NK-92 treated with Interleukin-12 subunit alpha and Interleukin-12 subunit beta, amount 100 ng/mL, for 24 hours (cell line): Measurements from ENCODE around the gene KRTAP13-2.

ENCODE experiments used
- DNase-seq: peaks from one replicate; lab custom pipeline; 2025; lab: John Stamatoyannopoulos, UW

KRTAP13-2 gene, protein sequence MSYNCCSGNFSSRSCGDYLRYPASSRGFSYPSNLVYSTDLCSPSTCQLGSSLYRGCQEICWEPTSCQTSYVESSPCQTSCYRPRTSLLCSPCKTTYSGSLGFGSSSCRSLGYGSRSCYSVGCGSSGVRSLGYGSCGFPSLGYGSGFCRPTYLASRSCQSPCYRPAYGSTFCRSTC

DNA sequence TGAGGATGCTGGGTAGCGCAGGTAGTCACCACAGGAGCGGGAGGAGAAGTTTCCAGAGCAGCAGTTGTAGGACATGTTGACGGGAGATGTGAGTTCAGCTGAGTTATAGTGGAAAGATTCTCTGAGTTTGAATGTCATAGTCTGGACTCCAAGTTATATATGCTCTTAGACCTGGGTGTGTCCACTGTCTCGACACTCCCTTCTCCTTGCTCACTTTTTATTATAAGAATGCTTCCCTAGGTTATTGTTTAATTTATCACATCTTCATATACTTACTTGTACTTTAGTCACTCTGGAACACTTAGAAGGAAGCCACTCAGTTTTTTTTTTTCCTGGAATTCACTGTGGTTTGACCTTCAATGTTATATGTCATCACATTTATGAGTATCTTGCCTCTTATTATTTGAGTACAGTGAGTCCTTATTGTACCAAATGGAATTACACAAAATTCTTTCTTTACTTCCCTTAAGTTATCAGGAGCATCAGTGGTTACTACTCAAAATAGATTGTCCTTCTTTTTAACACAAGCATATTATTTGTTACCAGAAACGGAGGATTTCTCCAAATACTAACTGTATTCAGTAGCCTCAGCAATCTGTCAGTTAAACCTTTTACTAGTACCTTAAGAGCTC, at the start of gene KRTAP13-2:
Gene KRTAP13-2, minus strand, starts transcription at position 133 of the 632 bp plus-strand sequence. Its CDS starts 58 bp downstream, at position 75.
- DNase-seq: no peak

DNA sequence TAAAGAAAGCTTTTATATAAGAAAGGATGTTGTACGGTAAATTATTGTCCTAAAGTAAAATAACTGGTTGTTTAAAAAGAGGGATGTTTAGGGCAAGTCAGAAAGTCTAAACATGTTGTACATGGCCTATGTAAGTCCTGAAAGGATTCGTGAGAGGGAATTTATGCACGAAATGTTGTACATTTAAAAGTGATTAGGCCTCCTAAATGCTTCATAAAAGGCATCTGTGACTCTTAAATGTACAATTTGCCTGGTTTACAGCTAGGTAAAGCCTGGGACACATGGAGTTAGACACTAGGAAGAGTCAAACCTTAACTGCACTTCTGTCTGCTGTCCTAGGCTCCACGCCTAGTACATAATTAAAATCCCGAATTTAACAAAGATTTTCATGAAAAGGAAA, 43.9 kb upstream of the KRTAP13-2 start:
- no peak for DNase-seq

DNA sequence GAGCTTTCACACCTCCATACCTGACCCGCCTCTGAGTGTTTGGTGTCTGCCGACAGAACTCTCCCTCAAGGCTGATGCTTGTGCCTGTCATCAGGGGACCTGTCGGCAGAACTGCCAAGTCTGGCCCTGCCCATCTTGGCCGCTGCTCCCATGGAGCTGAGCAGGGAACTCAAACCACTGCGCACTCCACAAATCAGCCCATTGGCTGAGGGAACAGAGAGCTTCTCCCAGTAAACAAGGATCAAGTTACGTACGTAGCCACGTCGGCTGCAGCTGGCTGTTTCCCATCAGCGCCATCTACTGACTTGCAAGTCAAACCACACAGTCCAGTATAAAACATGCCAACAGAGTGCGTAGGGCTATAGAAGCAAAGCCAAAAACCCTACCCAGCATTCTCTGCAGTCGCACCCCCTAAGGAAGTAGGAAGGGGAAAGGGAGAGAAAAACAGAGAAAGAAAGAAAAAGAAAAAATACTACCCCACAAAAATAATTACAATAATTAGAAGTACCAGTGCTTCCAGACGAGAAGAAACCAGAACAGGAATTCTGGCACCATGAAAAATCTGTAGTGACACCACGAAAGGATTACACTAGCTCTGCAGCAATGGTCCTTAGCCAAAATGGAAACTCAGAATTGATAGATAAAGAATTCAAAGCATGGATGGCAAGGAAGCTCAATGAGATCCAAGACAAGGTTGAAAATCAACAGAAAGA, 36.9 kb upstream of the KRTAP13-2 start:
- DNase-seq: no peak

GRCh38 chr21:30395731-30396130, 23.7 kb upstream of the KRTAP13-2 start, which contains the start of gene KRTAP13-1:
TSS of gene KRTAP13-1 (plus strand) at chr21:30396031. CDS start at chr21:30396087, 56 bp downstream.
- DNase-seq: no peak

- no peak for DNase-seq
Observed at GRCh38 chr21:30391492-30392025, 19.5 kb upstream of the KRTAP13-2 start.

- no peak for DNase-seq
Observed at GRCh38 chr21:30382201-30382600, 10.1 kb upstream of the KRTAP13-2 start.

GRCh38 chr21:30355906-30356305, 16.2 kb downstream of the KRTAP13-2 start:
- DNase-seq: no peak

DNA sequence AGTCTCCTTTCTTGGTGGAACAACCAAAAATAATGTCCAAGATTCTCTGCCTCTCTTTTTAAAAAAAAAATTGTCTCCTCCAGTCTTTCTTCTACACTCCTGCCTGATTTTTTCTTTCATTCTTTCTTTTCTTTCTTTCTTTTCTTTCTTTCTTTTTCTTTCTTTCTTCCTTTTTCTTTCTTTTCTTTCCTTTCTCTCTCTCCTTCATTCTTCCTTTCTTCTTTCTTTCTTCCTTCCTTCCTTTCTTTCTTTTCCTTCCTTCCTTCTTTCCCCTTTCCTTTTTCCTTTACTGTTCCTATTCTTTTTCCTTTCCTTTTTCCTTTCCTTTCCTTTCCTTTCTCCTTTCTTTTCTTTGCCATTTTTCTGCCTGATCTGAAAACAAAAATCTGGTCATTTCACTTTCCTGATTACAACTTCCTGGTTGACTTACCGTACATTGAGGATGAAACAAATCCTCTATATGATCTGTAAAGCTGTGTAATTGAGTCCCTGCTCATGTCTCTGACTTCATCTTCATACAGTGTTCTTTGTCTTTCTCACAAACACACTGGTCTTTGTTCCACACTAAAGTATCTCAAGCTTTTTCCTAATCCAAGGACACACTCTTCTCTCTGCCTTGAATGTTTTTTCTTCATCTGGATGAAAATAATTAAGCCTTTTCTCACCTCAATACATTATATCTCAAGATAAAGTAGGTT, 17.6 kb downstream of the KRTAP13-2 start:
- DNase-seq: no peak

GRCh38 chr21:30351534-30351933, 20.5 kb downstream of the KRTAP13-2 start:
- DNase-seq: no peak

DNA sequence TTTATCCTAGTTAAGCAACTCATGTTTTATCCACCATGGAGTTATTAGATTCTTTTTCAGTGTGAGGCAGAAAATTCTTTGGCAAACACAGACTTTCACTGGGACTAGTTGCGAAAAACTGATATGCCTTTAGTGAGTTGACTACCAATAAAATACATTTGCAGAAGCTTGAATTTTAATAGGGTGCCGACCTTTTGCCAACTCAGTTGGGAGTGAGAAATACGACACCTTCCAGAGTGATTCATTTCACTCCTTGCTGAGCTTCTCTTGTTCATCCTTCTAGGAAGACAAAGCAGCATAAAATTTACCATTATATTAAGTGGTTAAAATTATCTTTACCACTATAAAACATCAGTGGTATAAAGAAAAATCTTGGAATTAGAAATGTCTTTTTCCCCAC, 22.5 kb downstream of the KRTAP13-2 start:
- DNase-seq: no peak

DNA sequence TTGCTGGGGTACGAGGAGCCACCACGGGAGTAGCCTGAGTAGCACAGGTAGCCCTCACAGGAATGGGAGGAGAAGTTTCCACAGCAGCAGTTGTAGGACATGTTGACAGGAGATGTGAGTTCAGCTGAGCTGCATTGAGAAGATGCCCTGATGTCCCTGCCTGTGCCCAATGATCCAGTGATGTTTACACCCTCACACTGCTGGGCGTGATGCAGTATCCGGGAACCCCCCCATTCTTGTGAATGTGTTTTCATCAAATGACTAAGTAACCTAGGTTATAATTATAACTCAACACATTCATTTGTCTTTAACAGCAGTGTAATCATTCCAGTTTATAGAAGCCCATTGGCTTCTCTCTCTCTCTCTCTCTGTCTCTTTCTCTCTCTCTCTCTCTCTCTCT, 23.6 kb downstream of the KRTAP13-2 start, which contains the start of gene KRTAP23-1:
Gene KRTAP23-1, minus strand, starts transcription at position 101 of the 400 bp plus-strand sequence. Its CDS starts 0 bp downstream, at position 101.
- no peak for DNase-seq

GRCh38 chr21:30345014-30345413, 27.1 kb downstream of the KRTAP13-2 start:
- DNase-seq: no peak

- DNase-seq: no peak
Observed at GRCh38 chr21:30340714-30341573, 31.1 kb downstream of the KRTAP13-2 start.

DNA sequence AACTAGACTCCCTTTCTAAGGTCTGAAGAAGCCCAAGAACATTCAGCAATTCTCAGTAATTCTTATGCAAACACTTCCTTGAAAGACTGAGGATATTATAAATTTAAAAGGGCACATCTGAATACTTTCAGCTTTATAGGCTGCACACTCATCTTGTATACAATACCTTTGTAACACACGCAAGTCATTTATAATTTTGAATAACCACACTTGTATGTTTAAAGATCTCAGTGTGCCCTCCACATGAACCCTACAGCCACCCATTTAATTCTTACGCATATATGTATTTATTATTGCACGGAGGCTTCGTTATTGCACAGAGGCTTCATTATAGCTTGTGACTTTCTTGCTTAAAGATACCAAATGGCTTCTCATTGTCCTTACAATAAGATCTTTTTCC, 33.4 kb downstream of the KRTAP13-2 start:
- DNase-seq: no peak

DNA sequence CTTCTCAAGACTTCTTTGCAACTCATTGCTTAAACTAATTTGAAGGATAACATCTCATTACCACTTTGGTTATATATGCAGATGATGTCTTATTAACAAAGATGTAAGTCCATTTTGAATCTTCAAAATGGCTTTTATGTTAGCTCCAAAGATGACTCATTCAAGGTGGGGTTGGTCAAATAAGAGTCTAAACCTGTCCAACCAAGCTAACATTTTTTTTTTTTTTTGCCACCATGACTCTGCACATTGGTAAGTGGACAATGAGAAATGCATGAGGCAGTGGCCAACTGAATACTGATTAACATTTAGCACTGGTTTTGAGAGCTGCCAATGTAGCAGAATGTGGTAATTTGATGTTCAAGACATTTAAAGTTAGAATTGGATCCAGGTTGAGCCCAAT, 34.3 kb downstream of the KRTAP13-2 start:
- DNase-seq: no peak

- DNase-seq: no peak
Observed at GRCh38 chr21:30337276-30337744, 34.8 kb downstream of the KRTAP13-2 start, which contains the start of gene KRTAP27-1. TSS of gene KRTAP27-1 (minus strand) at chr21:30337694. CDS start at chr21:30337668, 26 bp downstream.

- DNase-seq: no peak
Observed at GRCh38 chr21:30336596-30336995, 35.5 kb downstream of the KRTAP13-2 start.

- no peak for DNase-seq
Observed at GRCh38 chr21:30333736-30334135, 38.3 kb downstream of the KRTAP13-2 start.

- no peak for DNase-seq
Observed at GRCh38 chr21:30332681-30333080, 39.4 kb downstream of the KRTAP13-2 start.

- no peak for DNase-seq
Observed at GRCh38 chr21:30329203-30329875, 42.7 kb downstream of the KRTAP13-2 start.
